Stimulated activated CD4-positive, alpha-beta T cell treated with anti-CD3 and anti-CD28 coated beads, TNF-alpha, amount 100 ng/mL, for 48 hours (primary cell): Measurements from ENCODE around the gene LAIR1.
"Not testable (repeated sequence)": the region's sequence is repeated elsewhere in the genome, so short reads cannot be mapped to it uniquely, and the experiment has no call there.

ENCODE experiments used
- DNase-seq, 3 donors: peaks; one replicate each; pipeline ENCODE4 v3.0.0-alpha.2; 2020; ENCODE audit warnings: low read depth in 3 of 3

LAIR1 gene

GRCh38 chr19:54343868-54344267 is 20.9 kb downstream of the LAIR1 start:
- no peak for DNase-seq

- DNase-seq, result no peak
These were observed 23.4 kb downstream of the LAIR1 start for GRCh38 chr19:54341295-54341694.

GRCh38 chr19:54339646-54340358 is 24.9 kb downstream of the LAIR1 start:
- no peak for DNase-seq

- no peak for DNase-seq
These were observed 26.2 kb downstream of the LAIR1 start for GRCh38 chr19:54338521-54338920.

GRCh38 chr19:54337858-54338230 is 26.9 kb downstream of the LAIR1 start:
- no peak for DNase-seq

- no peak for DNase-seq
These were observed 27.6 kb downstream of the LAIR1 start for GRCh38 chr19:54336893-54337857.

GRCh38 chr19:54335979-54336892 is 28.5 kb downstream of the LAIR1 start:
- no peak for DNase-seq

- DNase-seq, result no peak
These were observed 29.6 kb downstream of the LAIR1 start for GRCh38 chr19:54335164-54335563.

GRCh38 chr19:54333586-54334298 is 31.0 kb downstream of the LAIR1 start:
- no peak for DNase-seq

GRCh38 chr19:54332149-54332548 is 32.6 kb downstream of the LAIR1 start:
- DNase-seq, result no peak

GRCh38 chr19:54331626-54332025 is 33.1 kb downstream of the LAIR1 start:
- no peak for DNase-seq

GRCh38 chr19:54329476-54330165 is 35.1 kb downstream of the LAIR1 start:
- DNase-seq, result no peak

- DNase-seq, result not testable (repeated sequence)
These were observed 36.0 kb downstream of the LAIR1 start for GRCh38 chr19:54328781-54329180.

- DNase-seq, result no peak
These were observed 39.1 kb downstream of the LAIR1 start for GRCh38 chr19:54325631-54326030.

GRCh38 chr19:54325194-54325621 is 39.5 kb downstream of the LAIR1 start:
- DNase-seq, result peak in 2 of 3 donors; percentile 38

GRCh38 chr19:54324071-54324470 is 40.7 kb downstream of the LAIR1 start:
- no peak for DNase-seq

GRCh38 chr19:54322934-54323333 is 41.8 kb downstream of the LAIR1 start:
- DNase-seq, result not testable (repeated sequence)

GRCh38 chr19:54322295-54322694 is 42.4 kb downstream of the LAIR1 start:
- DNase-seq, result not testable (repeated sequence)

GRCh38 chr19:54319892-54320670 is 44.6 kb downstream of the LAIR1 start:
- no peak for DNase-seq

GRCh38 chr19:54319049-54319448 is 45.7 kb downstream of the LAIR1 start:
- DNase-seq, result no peak
